Neural cell (in vitro differentiated cells): ENCODE measurements around the gene CACNA1S. TPM values are rescaled to one million over a fixed set of nuclear protein-coding genes. Genes with fewer than 3 reads are reported as not detected.

ENCODE experiments used
- H2AFZ ChIP-seq: fragments of 200-600, 300-800 bp; sonication (generic), shearing (Covaris generic); 2 replicates; pipeline ENCODE4 v1.6.0; 2014; ENCODE audit warnings: low read depth, mild to moderate bottlenecking, antibody characterized with exemption, low read length, moderate library complexity
- H3F3A ChIP-seq: fragments of 200-600 bp; shearing (Covaris generic); 2 replicates; pipeline ENCODE4 v1.6.1; 2016; ENCODE audit warnings: mild to moderate bottlenecking, moderate library complexity, mixed read lengths, antibody characterized with exemption, low read length; ENCODE audit not compliant: insufficient read depth, poor library complexity, severe bottlenecking
- H3K27ac ChIP-seq: fragments of 200-600, 300-800 bp; sonication (generic), shearing (Covaris generic); 2 replicates; pipeline ENCODE4 v1.5.1; 2014; ENCODE audit warnings: mild to moderate bottlenecking, low read length, moderate library complexity
- H3K27me3 ChIP-seq: fragments of 300-800, 200-600 bp; sonication (generic), shearing (Covaris generic); 2 replicates; pipeline ENCODE4 v1.6.0; 2014; ENCODE audit warnings: mild to moderate bottlenecking, low read depth, low read length, moderate library complexity; ENCODE audit not compliant: insufficient read depth
- H3K36me3 ChIP-seq: fragments of 300-800, 200-600 bp; sonication (generic), shearing (Covaris generic); 2 replicates; pipeline ENCODE4 v1.5.1; 2014; ENCODE audit warnings: mild to moderate bottlenecking, antibody characterized with exemption, low read length, moderate library complexity; ENCODE audit not compliant: insufficient read depth
- H3K4me2 ChIP-seq: fragments of 300-800, 200-600 bp; sonication (generic), shearing (Covaris generic); 2 replicates; pipeline ENCODE4 v1.6.0; 2014; ENCODE audit warnings: mild to moderate bottlenecking, low read length
- H3K4me3 ChIP-seq: fragments of 300-800, 200-600 bp; sonication (generic), shearing (Covaris generic); 2 replicates; pipeline ENCODE4 v1.5.1; 2014; ENCODE audit warnings: mild to moderate bottlenecking, low read length, moderate library complexity
- H3K79me2 ChIP-seq: fragments of 200-600 bp; shearing (Covaris generic); replicated peaks from 2 replicates; pipeline ENCODE4 v1.6.0; 2014; ENCODE audit warnings: mild to moderate bottlenecking, low read length, moderate library complexity; ENCODE audit not compliant: insufficient read depth
- H3K9ac ChIP-seq: fragments of 300-800, 200-600 bp; sonication (generic), shearing (Covaris generic); 2 replicates; pipeline ENCODE4 v1.6.1; 2016; ENCODE audit warnings: mild to moderate bottlenecking, low read length, mixed read lengths
- H3K9me2 ChIP-seq: fragments of 200-600 bp; shearing (Covaris generic); 2 replicates; pipeline ENCODE4 v1.6.1; 2016; ENCODE audit warnings: mild to moderate bottlenecking, low read length, mixed read lengths; ENCODE audit not compliant: insufficient read depth
- H3K9me3 ChIP-seq: fragments of 200-600, 300-800 bp; sonication (generic), shearing (Covaris generic); 2 replicates; pipeline ENCODE4 v1.6.1; 2016; ENCODE audit warnings: mild to moderate bottlenecking, mixed run types, low read length, moderate library complexity, mixed read lengths
- H4K20me1 ChIP-seq: fragments of 200-600 bp; shearing (Covaris generic); 2 replicates; pipeline ENCODE4 v1.6.1; 2016; ENCODE audit warnings: mild to moderate bottlenecking, mixed run types; ENCODE audit not compliant: insufficient read depth
- EP300 ChIP-seq: fragments of 450-650 bp; conservative IDR thresholded peaks from 2 replicates; pipeline ENCODE4 v1.6.1; 2014; ENCODE audit warnings: antibody characterized with exemption, mild to moderate bottlenecking, moderate library complexity; ENCODE audit not compliant: poor library complexity, severe bottlenecking
- EZH2 ChIP-seq: fragments of 200-600, 300-800 bp; shearing (Covaris generic), sonication (generic); IDR thresholded peaks from 2 replicates; pipeline ENCODE4 v1.6.1; 2014; ENCODE audit warnings: antibody characterized with exemption, low read length, borderline replicate concordance, mild to moderate bottlenecking; ENCODE audit not compliant: insufficient read depth, poor library complexity, severe bottlenecking
- MXI1 ChIP-seq: fragments of 450-650 bp; conservative IDR thresholded peaks from 2 replicates; pipeline ENCODE4 v1.6.1; 2014; ENCODE audit warnings: antibody characterized with exemption, mild to moderate bottlenecking; ENCODE audit not compliant: poor library complexity, severe bottlenecking
- POLR2AphosphoS5 ChIP-seq: IDR thresholded peaks from 2 replicates; pipeline ENCODE4 v1.6.1; 2012
- RAD21 ChIP-seq: fragments of 450-650 bp; conservative IDR thresholded peaks from 2 replicates; pipeline ENCODE4 v1.6.1; 2014; ENCODE audit warnings: antibody characterized with exemption, mild to moderate bottlenecking, moderate library complexity
- SMC3 ChIP-seq: fragments of 450-650 bp; conservative IDR thresholded peaks from 2 replicates; pipeline ENCODE4 v1.6.1; 2014; ENCODE audit warnings: antibody characterized with exemption, mild to moderate bottlenecking, moderate library complexity; ENCODE audit not compliant: poor library complexity
- TAF1 ChIP-seq: IDR thresholded peaks from 2 replicates; pipeline ENCODE4 v1.6.1; 2012; ENCODE audit warnings: low read depth
- polyA plus RNA-seq: library from polyadenylated mRNA; depleted of rRNA; stranded (reverse); fragments of >200 nt; gene quantifications from 2 replicates; pipeline ENCODE4 v1.2.3, GENCODE V29; 2014
- TF ChIP-seq, protein P1 (sequence below): fragments of 450-650 bp; IDR thresholded peaks from 2 replicates; pipeline ENCODE4 v1.5.1; 2014; ENCODE audit warnings: antibody characterized with exemption, mild to moderate bottlenecking, moderate library complexity; ENCODE audit not compliant: poor library complexity, severe bottlenecking
- TF ChIP-seq, protein P2 (sequence below): IDR thresholded peaks from 2 replicates; pipeline ENCODE4 v1.6.1; 2012; ENCODE audit warnings: borderline replicate concordance

Gene CACNA1S
- polyA plus RNA-seq, 1 donor from 2014 or later, result 0.05 TPM

DNA sequence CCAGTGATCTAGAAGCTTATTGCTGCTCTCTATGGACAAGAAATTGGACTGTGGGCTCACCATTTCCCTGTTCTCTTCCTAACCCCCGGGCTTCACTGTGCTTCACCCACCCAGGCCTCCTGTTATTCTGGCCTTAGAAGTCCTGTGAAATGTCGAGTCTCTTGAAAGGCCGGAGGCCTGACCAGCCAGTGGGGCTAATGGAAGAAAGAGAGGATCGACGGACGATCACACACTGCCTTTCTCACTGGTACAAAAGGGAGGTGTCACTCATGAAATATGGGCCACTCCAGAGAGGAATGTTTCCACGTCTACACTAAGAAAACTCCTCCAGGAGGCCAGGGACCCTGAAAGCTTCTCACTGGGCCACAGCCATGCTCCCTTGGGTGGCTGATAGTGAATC, 36.1 kb downstream of the CACNA1S start:
- Histone ChIP-seq H3K9me2 (no peaks in the 10 kb centered on the region), H4K20me1 (no peaks in the 10 kb centered on the region), H3K36me3 (no peaks in the 10 kb centered on the region), H3K9me3 (no peaks in the 10 kb centered on the region), H3K4me2 (no peak overlapping the region), H3F3A (no peaks in the 10 kb centered on the region), H3K27ac (no peak overlapping the region), H3K4me3 (no peak overlapping the region), H3K9ac (no peak overlapping the region), H3K79me2 (no peaks in the 10 kb centered on the region), H3K27me3 (no peaks in the 10 kb centered on the region), H2AFZ (no peak overlapping the region)
- TF ChIP-seq MXI1, result no peak
- TF ChIP-seq, protein P1, sequence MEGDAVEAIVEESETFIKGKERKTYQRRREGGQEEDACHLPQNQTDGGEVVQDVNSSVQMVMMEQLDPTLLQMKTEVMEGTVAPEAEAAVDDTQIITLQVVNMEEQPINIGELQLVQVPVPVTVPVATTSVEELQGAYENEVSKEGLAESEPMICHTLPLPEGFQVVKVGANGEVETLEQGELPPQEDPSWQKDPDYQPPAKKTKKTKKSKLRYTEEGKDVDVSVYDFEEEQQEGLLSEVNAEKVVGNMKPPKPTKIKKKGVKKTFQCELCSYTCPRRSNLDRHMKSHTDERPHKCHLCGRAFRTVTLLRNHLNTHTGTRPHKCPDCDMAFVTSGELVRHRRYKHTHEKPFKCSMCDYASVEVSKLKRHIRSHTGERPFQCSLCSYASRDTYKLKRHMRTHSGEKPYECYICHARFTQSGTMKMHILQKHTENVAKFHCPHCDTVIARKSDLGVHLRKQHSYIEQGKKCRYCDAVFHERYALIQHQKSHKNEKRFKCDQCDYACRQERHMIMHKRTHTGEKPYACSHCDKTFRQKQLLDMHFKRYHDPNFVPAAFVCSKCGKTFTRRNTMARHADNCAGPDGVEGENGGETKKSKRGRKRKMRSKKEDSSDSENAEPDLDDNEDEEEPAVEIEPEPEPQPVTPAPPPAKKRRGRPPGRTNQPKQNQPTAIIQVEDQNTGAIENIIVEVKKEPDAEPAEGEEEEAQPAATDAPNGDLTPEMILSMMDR, result no peak
- no peak for TF ChIP-seq RAD21
- TF ChIP-seq, protein P2, sequence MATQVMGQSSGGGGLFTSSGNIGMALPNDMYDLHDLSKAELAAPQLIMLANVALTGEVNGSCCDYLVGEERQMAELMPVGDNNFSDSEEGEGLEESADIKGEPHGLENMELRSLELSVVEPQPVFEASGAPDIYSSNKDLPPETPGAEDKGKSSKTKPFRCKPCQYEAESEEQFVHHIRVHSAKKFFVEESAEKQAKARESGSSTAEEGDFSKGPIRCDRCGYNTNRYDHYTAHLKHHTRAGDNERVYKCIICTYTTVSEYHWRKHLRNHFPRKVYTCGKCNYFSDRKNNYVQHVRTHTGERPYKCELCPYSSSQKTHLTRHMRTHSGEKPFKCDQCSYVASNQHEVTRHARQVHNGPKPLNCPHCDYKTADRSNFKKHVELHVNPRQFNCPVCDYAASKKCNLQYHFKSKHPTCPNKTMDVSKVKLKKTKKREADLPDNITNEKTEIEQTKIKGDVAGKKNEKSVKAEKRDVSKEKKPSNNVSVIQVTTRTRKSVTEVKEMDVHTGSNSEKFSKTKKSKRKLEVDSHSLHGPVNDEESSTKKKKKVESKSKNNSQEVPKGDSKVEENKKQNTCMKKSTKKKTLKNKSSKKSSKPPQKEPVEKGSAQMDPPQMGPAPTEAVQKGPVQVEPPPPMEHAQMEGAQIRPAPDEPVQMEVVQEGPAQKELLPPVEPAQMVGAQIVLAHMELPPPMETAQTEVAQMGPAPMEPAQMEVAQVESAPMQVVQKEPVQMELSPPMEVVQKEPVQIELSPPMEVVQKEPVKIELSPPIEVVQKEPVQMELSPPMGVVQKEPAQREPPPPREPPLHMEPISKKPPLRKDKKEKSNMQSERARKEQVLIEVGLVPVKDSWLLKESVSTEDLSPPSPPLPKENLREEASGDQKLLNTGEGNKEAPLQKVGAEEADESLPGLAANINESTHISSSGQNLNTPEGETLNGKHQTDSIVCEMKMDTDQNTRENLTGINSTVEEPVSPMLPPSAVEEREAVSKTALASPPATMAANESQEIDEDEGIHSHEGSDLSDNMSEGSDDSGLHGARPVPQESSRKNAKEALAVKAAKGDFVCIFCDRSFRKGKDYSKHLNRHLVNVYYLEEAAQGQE, result no peak
- no peak for TF ChIP-seq SMC3
- no peak for TF ChIP-seq POLR2AphosphoS5
- TF ChIP-seq EP300, result no peak
- TF ChIP-seq TAF1, result no peak
- no peak for TF ChIP-seq EZH2

DNA sequence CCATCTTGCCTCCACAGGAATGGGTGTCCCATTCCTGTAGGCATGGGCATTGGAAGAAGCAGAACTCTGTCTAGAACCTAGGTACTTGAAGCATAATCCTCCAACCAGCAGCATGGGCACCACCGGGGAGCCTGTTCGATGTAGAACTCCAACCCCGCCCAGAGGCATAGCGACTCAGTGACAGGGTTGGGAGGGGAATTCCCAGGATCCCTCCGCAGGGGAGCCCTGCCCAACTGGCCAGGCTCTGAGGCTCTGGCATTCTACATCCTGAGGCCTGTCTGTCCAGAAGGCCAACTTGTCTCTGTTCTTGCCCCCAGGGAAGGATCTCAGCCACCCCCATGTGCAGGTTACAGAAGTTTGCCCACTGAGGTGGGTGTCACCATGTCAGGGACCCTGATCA, 38.2 kb downstream of the CACNA1S start:
- Histone ChIP-seq H3K36me3 (no peaks in the 10 kb centered on the region), H4K20me1 (no peaks in the 10 kb centered on the region), H3K9me3 (no peaks in the 10 kb centered on the region), H3K79me2 (no peaks in the 10 kb centered on the region), H2AFZ (no peak overlapping the region), H3K27me3 (no peaks in the 10 kb centered on the region), H3K9me2 (no peaks in the 10 kb centered on the region), H3F3A (no peaks in the 10 kb centered on the region), H3K9ac (no peak overlapping the region), H3K27ac (no peak overlapping the region), H3K4me3 (no peak overlapping the region), H3K4me2 (no peak overlapping the region)
- TF ChIP-seq MXI1 (no peak), EP300 (no peak), RAD21 (no peak), POLR2AphosphoS5 (no peak), SMC3 (no peak), TAF1 (no peak), EZH2 (no peak)
- TF ChIP-seq, protein P1, result no peak
- TF ChIP-seq, protein P2, result no peak
